NOMO-1 treated with dmso at 0.1 percent for 144 hours (cell line): ENCODE results near the gene RHBDD1.

Experiments used
- DNase-seq: peaks from one replicate; lab custom pipeline; 2025; ENCODE audit not compliant: unreplicated experiment; lab: John Stamatoyannopoulos, UW

The RHBDD1 gene

GRCh38 chr2:226910384-226910783 is 74.5 kb downstream of the RHBDD1 start:
- DNase-seq = no peak

GRCh38 chr2:226911932-226912331 is 76.1 kb downstream of the RHBDD1 start:
- DNase-seq = no peak

GRCh38 chr2:226913641-226914040 is 77.8 kb downstream of the RHBDD1 start:
- DNase-seq = no peak

- no peak for DNase-seq
Measured at GRCh38 chr2:226915846-226916360, 80.0 kb downstream of the RHBDD1 start.

GRCh38 chr2:226916669-226917068 is 80.8 kb downstream of the RHBDD1 start:
- DNase-seq = no peak

- DNase-seq = no peak
Measured at GRCh38 chr2:226932443-226932842, 96.6 kb downstream of the RHBDD1 start.

- DNase-seq = no peak
Measured at GRCh38 chr2:226934546-226935201, 98.8 kb downstream of the RHBDD1 start.

- DNase-seq = no peak
Measured at GRCh38 chr2:226943862-226944620, 108.2 kb downstream of the RHBDD1 start.

GRCh38 chr2:226953206-226953605 is 117.4 kb downstream of the RHBDD1 start:
- DNase-seq = no peak

- no peak for DNase-seq
Measured at GRCh38 chr2:226953826-226954225, 118.0 kb downstream of the RHBDD1 start.

GRCh38 chr2:226956659-226957058 is 120.8 kb downstream of the RHBDD1 start:
- no peak for DNase-seq

GRCh38 chr2:226959418-226959817 is 123.6 kb downstream of the RHBDD1 start:
- no peak for DNase-seq

GRCh38 chr2:226962176-226962773 is 126.4 kb downstream of the RHBDD1 start:
- no peak for DNase-seq

GRCh38 chr2:226963528-226963927 is 127.7 kb downstream of the RHBDD1 start:
- DNase-seq = no peak

- DNase-seq = no peak
Measured at GRCh38 chr2:226965376-226965775, 129.5 kb downstream of the RHBDD1 start.

GRCh38 chr2:226969417-226970080 is 133.7 kb downstream of the RHBDD1 start:
- no peak for DNase-seq

- DNase-seq = no peak
Measured at GRCh38 chr2:226970362-226970761, 134.5 kb downstream of the RHBDD1 start.

GRCh38 chr2:226971084-226971483 is 135.2 kb downstream of the RHBDD1 start:
- DNase-seq = no peak

- DNase-seq = no peak
Measured at GRCh38 chr2:226971770-226972169, 135.9 kb downstream of the RHBDD1 start.

- DNase-seq = no peak
Measured at GRCh38 chr2:226973816-226974215, 138.0 kb downstream of the RHBDD1 start.

- DNase-seq = no peak
Measured at GRCh38 chr2:226977775-226978190, 141.9 kb downstream of the RHBDD1 start.
